HFFc6 (cell line): ENCODE results near the gene SLIT1. TPM values are rescaled to one million over a fixed set of nuclear protein-coding genes. Genes with fewer than 3 reads are reported as not detected.

Experiments used
- DNase-seq: peaks from one replicate; pipeline ENCODE4 v3.0.0-alpha.2; 2018
- H3K27ac Mint-ChIP-seq: 2 replicates; pipeline ENCODE4 v1.8.0; 2020; ENCODE audit warnings: mild to moderate bottlenecking, mixed read lengths
- H3K27me3 Mint-ChIP-seq: 2 replicates; pipeline ENCODE4 v1.8.0; 2021; ENCODE audit warnings: mild to moderate bottlenecking, moderate library complexity, mixed read lengths; ENCODE audit not compliant: insufficient read depth
- H3K36me3 Mint-ChIP-seq: 2 replicates; pipeline ENCODE4 v1.8.0; 2021; ENCODE audit warnings: low read depth, mixed read lengths
- H3K4me1 Mint-ChIP-seq: 2 replicates; pipeline ENCODE4 v1.8.0; 2020; ENCODE audit warnings: low read depth, mixed read lengths
- H3K4me3 Mint-ChIP-seq: 2 replicates; pipeline ENCODE4 v1.8.0; 2020; ENCODE audit warnings: mild to moderate bottlenecking, moderate library complexity, mixed read lengths
- H3K9me3 Mint-ChIP-seq: 2 replicates; pipeline ENCODE4 v1.8.0; 2020; ENCODE audit warnings: mild to moderate bottlenecking, mixed read lengths
- long read RNA-seq: library from polyadenylated mRNA; unstranded; transcript quantifications from one replicate; pipeline ENCODE4 v2.0.0, GENCODE V29; 2019
- total RNA-seq, 6 experiments: library from RNA; stranded (reverse); fragmentation: NEBNext Ultra II Directional; extraction: Animal tissue kit (Norgen Biotek cat#: 25700); gene quantifications; 2 replicates in 1 of 6; 3 replicates in 5 of 6; pipeline ENCODE4 v1.2.3, GENCODE V29; 2021
- TF ChIP-seq, protein P1 (sequence below): fragments of 200-600 bp; sonication (generic); IDR thresholded peaks from 2 replicates; pipeline ENCODE4 v1.5.0; 2021; ENCODE audit warnings: antibody characterized with exemption, mild to moderate bottlenecking

SLIT1 gene
- total RNA-seq = under 1 TPM in 1 of 6 experiments, not detected in 5; 0.05 TPM
- long read RNA-seq = 0 reads

DNA sequence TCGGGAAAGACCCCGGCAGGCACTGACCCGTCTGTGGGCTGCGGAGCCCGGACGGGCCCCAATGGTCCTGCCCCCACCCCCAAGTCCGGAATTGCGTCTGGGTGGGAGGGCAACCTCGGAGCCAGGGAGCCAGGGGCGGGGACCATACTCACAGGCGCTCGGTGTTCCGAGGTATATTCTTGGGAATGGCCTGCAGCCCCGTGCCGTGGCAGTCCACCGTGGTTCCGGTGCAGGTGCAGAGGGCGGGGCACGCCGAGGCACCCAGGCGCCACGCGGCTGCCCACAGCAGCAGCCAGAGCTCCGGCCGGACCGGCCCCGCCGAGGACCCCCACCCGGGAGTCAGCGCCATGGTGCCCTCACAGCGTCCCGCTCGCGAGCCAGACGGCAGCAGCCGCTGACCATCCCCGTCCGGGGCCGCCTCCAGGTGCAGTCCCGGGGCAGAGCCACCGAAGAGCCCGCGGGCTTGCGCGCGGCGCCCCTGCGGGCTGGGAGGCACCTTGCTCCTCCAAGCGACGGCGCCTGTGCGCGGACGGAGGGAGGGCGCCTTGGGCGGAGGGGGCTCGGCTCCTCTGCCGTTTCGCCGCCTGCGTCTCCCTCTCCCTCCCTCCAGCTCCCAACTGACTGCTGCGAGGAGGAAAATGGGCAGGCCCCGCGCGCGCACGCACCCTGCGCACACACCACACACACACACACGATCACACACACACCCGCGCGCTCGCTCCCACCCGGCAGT is at the start of gene SLIT1:
Gene SLIT1 (minus strand): TSS at position 634 of the 733 bp plus-strand sequence. CDS start 285 bp downstream, at position 349.
- Mint-ChIP-seq H3K4me1 (no peaks in the 10 kb centered on the region), H3K9me3 (no peaks in the 10 kb centered on the region), H3K36me3 (no peaks in the 10 kb centered on the region), H3K27ac (no peak within 1 kb of the TSS), H3K27me3 (peaks cover 60% of the 10 kb centered on the region), H3K4me3 (no peak within 1 kb of the TSS)
- TF ChIP-seq, protein P1, sequence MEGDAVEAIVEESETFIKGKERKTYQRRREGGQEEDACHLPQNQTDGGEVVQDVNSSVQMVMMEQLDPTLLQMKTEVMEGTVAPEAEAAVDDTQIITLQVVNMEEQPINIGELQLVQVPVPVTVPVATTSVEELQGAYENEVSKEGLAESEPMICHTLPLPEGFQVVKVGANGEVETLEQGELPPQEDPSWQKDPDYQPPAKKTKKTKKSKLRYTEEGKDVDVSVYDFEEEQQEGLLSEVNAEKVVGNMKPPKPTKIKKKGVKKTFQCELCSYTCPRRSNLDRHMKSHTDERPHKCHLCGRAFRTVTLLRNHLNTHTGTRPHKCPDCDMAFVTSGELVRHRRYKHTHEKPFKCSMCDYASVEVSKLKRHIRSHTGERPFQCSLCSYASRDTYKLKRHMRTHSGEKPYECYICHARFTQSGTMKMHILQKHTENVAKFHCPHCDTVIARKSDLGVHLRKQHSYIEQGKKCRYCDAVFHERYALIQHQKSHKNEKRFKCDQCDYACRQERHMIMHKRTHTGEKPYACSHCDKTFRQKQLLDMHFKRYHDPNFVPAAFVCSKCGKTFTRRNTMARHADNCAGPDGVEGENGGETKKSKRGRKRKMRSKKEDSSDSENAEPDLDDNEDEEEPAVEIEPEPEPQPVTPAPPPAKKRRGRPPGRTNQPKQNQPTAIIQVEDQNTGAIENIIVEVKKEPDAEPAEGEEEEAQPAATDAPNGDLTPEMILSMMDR = no peak
- no peak for DNase-seq

DNA sequence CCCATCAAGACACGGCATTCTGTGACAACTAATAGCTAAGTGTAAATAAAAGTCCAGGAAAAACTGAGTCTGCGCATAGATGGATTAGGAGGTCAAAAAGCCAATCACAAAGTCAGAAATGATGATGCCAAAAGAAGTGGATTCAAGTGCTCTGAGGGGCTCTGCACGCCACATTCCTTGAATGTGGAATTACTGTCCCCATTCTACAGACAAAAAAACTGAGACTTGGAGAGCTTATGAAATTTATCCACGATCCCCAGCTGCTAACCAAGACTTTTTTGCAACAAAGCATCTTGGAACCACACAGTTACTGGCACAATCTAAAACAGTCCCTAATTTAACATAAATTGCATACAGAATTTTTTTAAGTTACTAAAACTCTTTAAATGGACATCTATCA is 49.6 kb upstream of the SLIT1 start:
- no peak overlapping the region for H3K4me3 Mint-ChIP-seq
- no peaks in the 10 kb centered on the region for H3K36me3 Mint-ChIP-seq
- DNase-seq = no peak
- peaks cover 3% of the 10 kb centered on the region for H3K4me1 Mint-ChIP-seq
- no peaks in the 10 kb centered on the region for H3K9me3 Mint-ChIP-seq
- TF ChIP-seq, protein P1 = no peak
- H3K27ac Mint-ChIP-seq = no peak overlapping the region
- peaks cover 7% of the 10 kb centered on the region; the same call in 1 of the 2 replicates for H3K27me3 Mint-ChIP-seq

DNA sequence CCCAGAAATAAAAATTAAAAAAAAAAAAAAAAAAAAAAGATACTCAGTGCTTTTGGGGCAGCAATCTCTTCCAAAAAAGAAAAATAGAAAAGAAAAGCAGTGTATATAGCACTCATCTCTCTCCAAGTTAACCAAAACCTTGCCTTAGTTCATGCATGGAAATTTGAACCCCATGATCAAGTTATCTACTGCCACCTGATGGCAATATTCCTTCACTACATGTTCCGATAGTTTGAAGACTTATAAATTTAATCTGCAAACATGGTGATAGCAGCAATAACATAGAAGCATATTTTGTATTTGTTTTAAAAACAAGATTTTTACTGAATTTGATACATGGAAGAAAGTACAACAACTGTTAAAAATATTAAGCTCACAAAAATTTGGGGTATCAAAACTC is 48.6 kb upstream of the SLIT1 start:
- no peaks in the 10 kb centered on the region for H3K9me3 Mint-ChIP-seq
- DNase-seq = peak; percentile 51

DNA sequence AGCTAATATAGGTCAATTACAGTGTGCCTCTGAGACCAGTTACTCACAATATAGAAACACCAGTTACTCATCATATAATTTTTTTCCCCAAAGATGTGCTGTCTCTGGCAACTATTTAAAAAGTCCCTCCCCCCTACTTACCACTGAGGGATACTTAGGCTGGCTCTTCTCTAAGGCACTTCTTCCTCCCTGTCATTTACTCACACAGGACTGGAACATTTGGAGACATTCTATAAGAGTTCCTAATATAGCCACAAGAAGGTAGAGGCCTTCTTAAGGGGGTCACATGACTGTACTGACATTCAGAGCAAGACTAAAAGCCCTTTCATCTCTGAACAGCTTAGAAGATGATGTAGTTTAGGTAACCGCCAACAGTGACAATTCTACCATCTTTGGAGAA is 44.4 kb upstream of the SLIT1 start:
- no peaks in the 10 kb centered on the region for H3K9me3 Mint-ChIP-seq
- H3K36me3 Mint-ChIP-seq = 0 out of 2 replicates have a peak, but pooled peaks cover 8% of the 10 kb centered on the region
- DNase-seq = peak; percentile 30
- peaks cover 23% of the 10 kb centered on the region for H3K4me1 Mint-ChIP-seq
- TF ChIP-seq, protein P1 = no peak
- no peaks in the 10 kb centered on the region for H3K27me3 Mint-ChIP-seq
- no peak overlapping the region for H3K4me3 Mint-ChIP-seq
- peak overlapping the region; percentile 33 for H3K27ac Mint-ChIP-seq

More for the DNA sequence above, 48.6 kb upstream of the SLIT1 start:
- Mint-ChIP-seq H3K36me3 (no peaks in the 10 kb centered on the region), H3K27me3 (peaks cover 2% of the 10 kb centered on the region; the same call in 1 of the 2 replicates), H3K27ac (no peak overlapping the region), H3K4me3 (no peak overlapping the region), H3K4me1 (peaks cover 13% of the 10 kb centered on the region)
- TF ChIP-seq, protein P1 = peak; percentile 81

DNA sequence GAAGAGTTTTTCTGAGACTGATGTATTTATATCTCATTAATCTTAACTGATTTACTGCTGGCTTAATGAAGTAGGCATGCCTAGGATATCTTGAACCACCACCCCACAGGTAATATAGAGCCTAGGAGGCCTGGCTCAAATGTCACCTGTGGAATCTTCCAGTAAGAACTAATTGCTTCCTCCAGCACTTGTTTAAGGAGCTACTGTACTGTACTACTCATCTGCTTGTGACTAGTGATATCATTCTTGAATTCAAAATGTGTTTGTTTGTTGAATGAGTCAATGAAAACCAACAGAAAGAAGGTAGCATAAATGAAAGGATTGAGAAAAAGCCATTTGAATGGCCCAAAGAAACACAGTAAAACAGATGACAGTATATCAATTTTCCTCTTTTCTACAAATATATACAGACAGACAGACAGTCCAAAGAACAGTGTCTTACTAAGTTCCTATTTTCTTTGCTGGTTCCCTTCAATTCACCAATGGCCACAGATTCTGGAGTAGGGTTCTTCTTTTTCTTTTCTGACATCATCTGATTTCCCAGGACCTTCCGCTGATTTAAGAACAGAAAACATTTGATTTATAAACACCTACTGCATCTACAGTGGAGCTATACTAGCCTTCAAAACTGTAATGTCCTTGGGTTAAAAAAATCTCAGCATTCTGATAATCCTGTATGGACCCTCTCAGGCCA is 43.7 kb upstream of the SLIT1 start:
- peak overlapping the region; percentile 33 for H3K27ac Mint-ChIP-seq

More for the DNA sequence above, 43.7 kb upstream of the SLIT1 start:
- H3K4me1 Mint-ChIP-seq = peaks cover 30% of the 10 kb centered on the region
- no peaks in the 10 kb centered on the region for H3K9me3 Mint-ChIP-seq
- H3K27me3 Mint-ChIP-seq = no peaks in the 10 kb centered on the region
- TF ChIP-seq, protein P1 = no peak
- DNase-seq = peak; percentile 28
- H3K36me3 Mint-ChIP-seq = 0 out of 2 replicates have a peak, but pooled peaks cover 8% of the 10 kb centered on the region
- no peak overlapping the region for H3K4me3 Mint-ChIP-seq
